Measurements from ENCODE around the gene ELMO1.

ELMO1 gene

DNA sequence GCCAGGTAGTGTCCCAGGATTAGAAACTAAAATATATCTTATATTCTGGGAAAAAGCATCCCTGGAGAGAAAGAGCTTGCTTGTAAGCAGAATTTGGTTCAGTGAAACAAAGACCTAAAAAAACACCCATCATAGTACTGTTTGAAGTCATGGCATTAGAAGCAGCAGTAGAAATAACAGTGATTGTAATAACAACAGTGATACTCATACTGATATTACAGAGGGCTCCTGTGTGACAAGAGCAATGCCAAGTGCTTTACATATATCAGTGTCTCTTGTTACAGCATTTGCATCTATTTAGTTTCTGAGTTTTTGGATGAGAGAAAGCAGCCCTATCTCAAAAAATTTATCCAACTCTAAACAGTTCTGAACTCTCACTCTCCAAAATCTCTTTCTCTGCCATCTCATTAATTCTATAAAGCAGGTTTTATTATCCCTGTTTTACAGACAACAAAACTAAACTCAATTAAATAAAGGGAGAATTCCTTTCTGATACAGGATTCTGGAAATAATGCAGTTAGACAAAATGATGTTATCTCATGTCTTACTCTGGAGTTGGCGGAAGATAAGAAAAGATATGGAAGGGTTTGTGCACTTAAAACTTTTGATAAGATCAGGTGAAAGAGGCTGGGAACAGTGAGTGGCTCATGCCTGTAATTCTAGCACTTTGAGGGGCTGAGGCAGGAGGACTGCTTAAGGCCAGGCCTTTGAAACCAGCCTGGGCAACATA lies 577.9 kb downstream of the ELMO1 start:
- DNase-seq = no peak

GRCh38 chr7:36868727-36869411 lies 579.8 kb downstream of the ELMO1 start:
- DNase-seq = no peak

- DNase-seq = no peak
Observed at GRCh38 chr7:36865019-36865418, 583.6 kb downstream of the ELMO1 start.

- DNase-seq = no peak
Observed at GRCh38 chr7:36863901-36864701, 584.6 kb downstream of the ELMO1 start.

- no peak for DNase-seq
Observed at GRCh38 chr7:36862771-36863261, 585.8 kb downstream of the ELMO1 start.

DNA sequence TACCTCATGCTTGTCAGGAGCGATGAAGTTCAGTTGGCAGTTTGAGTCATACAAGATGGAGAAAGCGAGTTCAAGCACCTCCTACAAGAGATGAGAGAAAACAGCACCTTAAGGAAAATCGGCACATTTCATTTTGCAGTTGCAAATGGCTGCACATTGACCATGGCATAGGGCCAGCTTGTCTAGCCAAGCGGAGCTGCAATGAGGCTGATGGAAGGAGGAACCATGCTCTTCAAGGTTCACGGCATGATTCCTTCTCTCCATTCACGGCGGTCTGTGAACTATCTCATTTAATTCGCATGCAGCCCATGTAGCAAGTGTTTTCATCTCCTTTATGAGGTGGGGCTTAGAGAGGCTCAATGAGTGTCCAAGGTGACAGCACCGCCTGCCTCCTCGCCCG lies 587.0 kb downstream of the ELMO1 start:
- DNase-seq = no peak

DNA sequence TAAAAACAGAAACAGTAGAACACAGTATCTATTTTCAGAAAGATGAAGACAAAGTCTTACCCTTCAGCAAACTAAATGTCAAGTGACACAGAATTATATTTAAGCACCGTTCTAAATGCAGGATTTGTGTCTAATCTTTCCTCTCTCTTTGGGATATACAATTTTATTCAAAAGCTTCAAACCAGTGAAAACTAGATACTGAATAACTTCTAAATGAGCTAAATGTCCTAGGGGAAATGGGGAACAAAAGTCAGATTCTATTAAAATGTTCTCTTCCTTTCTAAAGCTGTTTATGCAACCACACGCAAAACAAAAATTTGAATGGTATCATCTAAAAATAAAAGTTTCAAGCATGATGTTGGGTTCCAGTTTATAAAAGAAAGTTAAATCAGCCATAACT lies 588.0 kb downstream of the ELMO1 start:
- DNase-seq = no peak

- DNase-seq = no peak
Observed at GRCh38 chr7:36855330-36855729, 593.3 kb downstream of the ELMO1 start.

- no peak for DNase-seq
Observed at GRCh38 chr7:36854652-36855051, 594.0 kb downstream of the ELMO1 start.

DNA sequence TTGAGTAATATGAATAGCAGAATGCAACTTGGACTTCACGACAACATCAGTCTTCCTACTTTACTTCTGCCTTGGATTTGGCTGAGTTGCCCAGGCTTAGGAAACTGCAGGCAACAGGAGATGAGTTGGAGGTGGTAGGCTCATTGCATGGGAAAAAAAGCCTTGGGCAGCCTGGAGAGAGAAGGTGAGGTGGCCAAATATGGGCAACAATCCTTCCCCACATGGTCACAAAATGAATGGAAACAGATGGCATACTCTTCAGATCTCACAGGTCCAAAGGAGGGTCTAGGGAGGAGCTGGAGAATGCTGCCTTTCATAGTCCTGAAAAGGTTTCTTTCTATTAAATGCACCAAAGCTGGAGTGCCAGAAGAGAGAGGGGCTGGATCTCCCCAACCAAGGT lies 595.7 kb downstream of the ELMO1 start:
- DNase-seq = no peak

- no peak for DNase-seq
Observed at GRCh38 chr7:36852017-36852416, 596.6 kb downstream of the ELMO1 start.

DNA sequence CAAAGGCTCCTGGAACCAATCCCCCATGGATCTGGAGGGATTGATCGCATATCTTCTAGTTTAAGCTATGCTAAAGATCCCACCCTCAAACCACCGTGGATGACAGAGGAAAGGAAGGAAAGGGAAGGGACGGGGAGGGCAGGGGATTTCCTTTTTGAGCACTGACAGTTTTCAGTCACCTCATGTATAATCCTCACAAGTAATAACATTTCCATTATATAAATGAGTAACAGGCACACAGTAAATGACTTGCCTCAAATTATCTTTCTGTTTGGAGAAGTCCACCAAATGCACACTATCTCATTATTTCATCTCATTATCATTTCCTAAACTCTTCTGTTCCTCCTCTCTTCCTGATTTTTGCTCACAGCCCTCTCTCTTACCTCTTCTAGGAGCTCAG lies 597.3 kb downstream of the ELMO1 start:
- no peak for DNase-seq

GRCh38 chr7:36847946-36848345 lies 600.7 kb downstream of the ELMO1 start:
- no peak for DNase-seq

GRCh38 chr7:36844374-36844773 lies 604.3 kb downstream of the ELMO1 start:
- DNase-seq = no peak

DNA sequence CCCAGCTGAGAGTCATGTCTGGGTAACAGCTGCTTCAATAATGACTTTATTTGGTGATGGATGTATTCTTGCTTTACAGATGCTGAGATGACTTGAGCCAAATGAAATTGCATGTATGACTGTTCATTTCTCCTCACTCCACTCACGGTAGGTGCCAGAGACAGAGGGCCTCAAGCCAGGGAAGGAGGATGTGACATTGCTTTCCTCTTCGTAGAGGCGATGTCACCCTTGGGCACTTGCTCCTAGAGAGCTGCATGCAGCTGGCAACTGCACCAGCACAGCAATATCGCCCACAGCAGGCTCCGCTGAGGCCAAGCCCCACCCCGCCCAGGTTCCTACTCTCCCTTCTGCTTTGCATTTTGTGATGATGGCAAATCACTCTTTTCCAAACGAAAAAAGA lies 607.8 kb downstream of the ELMO1 start:
- DNase-seq = no peak

DNA sequence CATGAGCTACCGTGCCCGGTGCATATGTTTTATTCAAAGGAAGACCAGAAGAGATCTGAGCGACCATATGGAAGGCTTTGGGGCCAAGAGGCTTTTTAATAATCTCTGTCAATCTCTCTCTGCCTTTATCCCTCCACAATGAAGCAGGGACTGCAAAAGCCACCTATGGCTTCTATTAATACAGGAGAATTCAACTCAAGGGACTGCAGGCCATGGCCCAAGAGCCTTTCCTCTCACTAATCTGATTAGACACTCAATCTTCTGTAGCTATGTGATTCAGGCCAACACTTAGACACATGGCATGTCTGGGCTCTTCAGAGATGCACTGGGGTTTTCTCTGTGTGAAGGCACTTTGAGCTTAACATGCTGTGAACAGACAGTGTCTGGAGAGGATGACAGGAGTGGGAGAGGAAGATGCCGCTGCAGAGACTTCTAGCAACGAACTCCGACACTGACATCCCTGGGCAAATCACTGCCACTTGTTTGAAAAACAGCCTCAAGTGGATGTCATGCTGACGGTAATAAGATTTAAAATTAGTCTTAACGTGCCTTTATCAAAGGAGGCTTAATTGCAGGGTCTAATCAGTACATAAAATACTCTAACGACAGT lies 609.9 kb downstream of the ELMO1 start:
- DNase-seq = no peak

DNA sequence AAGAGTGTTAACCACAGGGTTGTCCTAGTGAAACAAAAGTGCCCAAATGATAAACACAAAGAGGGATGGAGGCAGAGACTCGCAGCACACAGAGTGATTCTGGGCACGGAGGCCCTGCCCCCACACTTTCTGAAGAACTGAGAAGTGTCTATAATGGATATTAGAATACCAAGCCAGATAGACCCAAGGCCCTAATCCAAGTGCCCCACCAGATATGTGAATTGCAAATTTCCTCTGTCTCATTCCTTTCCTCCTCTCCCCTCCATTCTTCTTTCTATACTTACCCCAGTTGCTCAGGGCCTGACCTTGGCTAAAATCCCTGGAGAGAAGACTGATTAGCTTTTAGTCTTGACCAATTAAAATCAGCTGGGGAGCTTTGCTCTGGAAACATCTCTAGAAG lies 617.6 kb downstream of the ELMO1 start:
- no peak for DNase-seq

DNA sequence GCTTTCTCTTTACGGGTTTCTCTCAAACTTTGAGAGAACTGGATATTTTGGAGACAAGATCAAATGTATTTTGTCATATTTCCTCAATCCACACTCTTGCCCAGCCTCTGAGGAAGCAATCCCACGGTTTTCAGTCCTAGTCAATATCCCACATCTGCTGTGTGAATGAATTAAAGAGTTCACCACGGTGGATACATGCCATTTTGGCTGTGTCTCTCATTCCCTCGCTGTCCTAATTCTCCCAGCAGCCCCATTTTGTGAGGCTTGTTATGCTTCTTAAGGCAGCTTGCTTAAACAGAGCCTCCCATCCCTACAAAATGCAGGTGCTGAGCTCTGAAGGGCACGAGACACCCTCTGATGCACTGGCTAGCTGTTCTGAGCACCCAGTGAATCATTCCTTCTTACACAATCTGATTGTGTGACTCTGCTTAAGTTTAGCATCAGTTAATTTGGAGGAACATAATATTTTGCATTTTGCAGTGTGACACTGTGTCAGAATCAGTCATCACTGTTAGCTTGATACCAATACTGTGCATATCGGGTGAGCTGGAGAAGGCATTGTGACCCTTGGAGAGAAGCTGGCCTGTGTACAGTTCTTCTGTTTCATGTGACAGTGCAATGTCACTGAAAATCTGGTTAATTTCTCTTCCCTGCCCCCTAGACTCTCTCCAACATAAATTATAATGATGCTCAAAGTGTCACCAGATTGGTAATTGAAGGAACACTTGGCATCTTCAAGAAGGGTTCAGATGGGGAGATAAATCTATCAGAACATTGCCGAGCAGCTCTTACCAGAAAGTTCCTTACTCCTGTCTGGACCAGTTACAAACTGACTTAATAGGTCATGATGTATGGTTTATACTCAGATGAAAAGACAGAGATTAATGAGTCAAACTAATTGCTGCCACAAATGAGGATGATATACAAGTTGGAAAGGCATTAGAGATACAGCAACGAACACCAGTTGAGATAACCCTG lies 620.6 kb downstream of the ELMO1 start:
- no peak for DNase-seq

DNA sequence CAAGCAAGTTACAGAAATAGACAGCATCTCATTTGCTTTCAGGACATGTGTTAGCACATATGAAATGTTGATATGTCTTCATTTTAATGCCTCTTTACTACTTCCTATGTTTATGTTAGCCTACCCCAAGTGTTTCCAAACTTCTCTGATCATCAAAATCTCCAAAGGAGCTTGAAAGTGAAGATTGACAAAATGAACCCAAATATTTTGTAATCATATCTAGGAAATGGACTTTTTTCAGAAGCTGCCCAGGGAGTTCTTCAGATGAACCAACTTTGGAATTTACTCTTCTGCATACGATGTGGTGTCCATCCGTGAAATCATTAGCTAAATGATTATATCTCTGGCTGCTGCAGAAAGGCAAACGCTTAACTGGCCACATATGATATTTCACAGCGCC lies 623.2 kb downstream of the ELMO1 start:
- no peak for DNase-seq

DNA sequence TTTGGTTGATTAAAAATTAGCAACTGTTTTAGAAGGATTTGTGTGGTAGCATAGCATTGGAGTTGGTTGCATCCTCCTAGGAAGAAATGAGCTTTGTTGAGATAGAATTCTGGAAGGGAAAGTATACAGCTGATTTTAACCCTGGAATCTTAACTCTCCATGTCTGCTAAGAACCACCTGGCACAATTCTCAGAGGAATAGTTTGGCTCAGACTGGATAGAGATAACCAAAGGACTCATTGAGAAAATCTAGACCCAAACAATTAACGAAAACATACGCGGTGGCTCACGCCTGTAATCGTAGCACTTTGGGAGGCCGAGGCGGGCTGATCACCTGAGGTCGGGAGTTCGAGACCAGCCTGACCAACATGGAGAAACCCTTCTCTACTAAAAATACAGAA lies 625.3 kb downstream of the ELMO1 start:
- no peak for DNase-seq

- no peak for DNase-seq
Observed at GRCh38 chr7:36821617-36822016, 627.0 kb downstream of the ELMO1 start.

Data from right kidney (tissue), 1 donor.